Measurements from ENCODE around the gene ADSS1.

- TF ChIP-seq CTCF (IDR thresholded peaks at IDR 0.05): no peak
- no peak for TF ChIP-seq POLR2A (IDR thresholded peaks at IDR 0.05)
These were observed 18.8 kb downstream of the ADSS1 start for GRCh38 chr14:104742586-104743455.
